ENCODE results near the gene LHFPL3.

Gene LHFPL3

DNA sequence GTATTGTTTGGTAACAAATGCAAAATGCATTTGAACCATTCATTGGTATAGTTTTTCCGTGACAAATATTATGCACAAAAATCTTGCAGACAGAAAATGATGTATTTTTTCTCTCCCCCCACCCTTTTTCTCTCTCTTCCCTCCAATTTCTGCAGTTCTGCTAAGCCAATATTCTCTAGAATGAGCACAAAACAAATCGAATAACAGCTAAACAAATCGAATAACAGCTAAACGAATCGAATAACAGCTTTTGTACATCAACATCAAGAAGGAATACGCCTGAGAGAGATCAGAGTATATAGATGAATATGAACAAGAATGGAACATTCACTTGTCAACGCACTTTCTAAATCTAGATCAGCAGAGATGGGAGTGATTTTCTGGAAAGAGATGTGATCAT is 577.6 kb downstream of the LHFPL3 start:
- Histone ChIP-seq H3K4me3 (ENCODE audit: low read depth in 1 of 2, low read length in 2 of 2) (no peak overlapping the region), H3K9me3 (ENCODE audit: insufficient read depth, low read length, severe bottlenecking) (no peaks in the 10 kb centered on the region), H3K4me1 (ENCODE audit: insufficient read depth, low read length) (no peaks in the 10 kb centered on the region), H3K27me3 (ENCODE audit: insufficient read depth, low read length, poor library complexity) (peaks cover 20% of the 10 kb centered on the region), H4K20me1 (ENCODE audit: insufficient read depth, low read length) (no peaks in the 10 kb centered on the region), H3K9ac (ENCODE audit: low read depth, low read length) (no peak overlapping the region), H3K4me2 (ENCODE audit: insufficient read depth, low read length) (no peak overlapping the region), H2AFZ (ENCODE audit: low read depth, low read length) (no peak overlapping the region), H3K27ac (ENCODE audit: low read length) (no peak overlapping the region), H3K36me3 (ENCODE audit: insufficient read depth, low read length) (no peaks in the 10 kb centered on the region), H3K79me2 (ENCODE audit: insufficient read depth, low read length) (no peaks in the 10 kb centered on the region)
- no peak for DNase-seq
- no peak for ATAC-seq (ENCODE audit: insufficient read depth, low read depth)
- no peak for TF ChIP-seq EZH2 (IDR thresholded peaks at IDR 0.05; ENCODE audit: borderline replicate concordance, low read depth, low read length, severe bottlenecking)
- TF ChIP-seq, protein P1, sequence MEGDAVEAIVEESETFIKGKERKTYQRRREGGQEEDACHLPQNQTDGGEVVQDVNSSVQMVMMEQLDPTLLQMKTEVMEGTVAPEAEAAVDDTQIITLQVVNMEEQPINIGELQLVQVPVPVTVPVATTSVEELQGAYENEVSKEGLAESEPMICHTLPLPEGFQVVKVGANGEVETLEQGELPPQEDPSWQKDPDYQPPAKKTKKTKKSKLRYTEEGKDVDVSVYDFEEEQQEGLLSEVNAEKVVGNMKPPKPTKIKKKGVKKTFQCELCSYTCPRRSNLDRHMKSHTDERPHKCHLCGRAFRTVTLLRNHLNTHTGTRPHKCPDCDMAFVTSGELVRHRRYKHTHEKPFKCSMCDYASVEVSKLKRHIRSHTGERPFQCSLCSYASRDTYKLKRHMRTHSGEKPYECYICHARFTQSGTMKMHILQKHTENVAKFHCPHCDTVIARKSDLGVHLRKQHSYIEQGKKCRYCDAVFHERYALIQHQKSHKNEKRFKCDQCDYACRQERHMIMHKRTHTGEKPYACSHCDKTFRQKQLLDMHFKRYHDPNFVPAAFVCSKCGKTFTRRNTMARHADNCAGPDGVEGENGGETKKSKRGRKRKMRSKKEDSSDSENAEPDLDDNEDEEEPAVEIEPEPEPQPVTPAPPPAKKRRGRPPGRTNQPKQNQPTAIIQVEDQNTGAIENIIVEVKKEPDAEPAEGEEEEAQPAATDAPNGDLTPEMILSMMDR (IDR thresholded peaks at IDR 0.05; ENCODE audit: borderline replicate concordance, extremely low read depth, low read length, poor library complexity, severe bottlenecking) = no peak

DNA sequence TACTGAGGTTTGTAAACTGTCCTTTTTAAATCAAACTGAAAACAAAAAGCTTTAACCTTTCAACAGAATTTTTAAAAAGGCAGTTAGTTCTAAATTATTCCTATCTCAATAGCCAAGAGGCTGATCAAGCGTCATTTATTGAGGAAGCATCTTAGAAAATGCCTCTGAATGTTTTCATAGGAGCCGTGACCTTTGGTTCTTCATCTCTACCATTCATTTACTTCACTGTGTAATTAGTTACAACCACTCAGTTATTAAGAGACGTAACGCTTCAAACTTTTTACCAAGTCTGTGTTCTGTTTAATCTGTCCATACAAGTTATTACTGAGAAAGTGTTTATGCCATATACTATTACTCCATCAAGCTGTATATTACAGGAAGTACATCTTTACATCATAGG is 578.2 kb downstream of the LHFPL3 start:
- ATAC-seq (ENCODE audit: insufficient read depth, low read depth) = no peak
- Histone ChIP-seq H3K4me1 (ENCODE audit: insufficient read depth, low read length) (no peaks in the 10 kb centered on the region), H2AFZ (ENCODE audit: low read depth, low read length) (no peak overlapping the region), H3K9me3 (ENCODE audit: insufficient read depth, low read length, severe bottlenecking) (no peaks in the 10 kb centered on the region), H3K4me2 (ENCODE audit: insufficient read depth, low read length) (no peak overlapping the region), H3K27ac (ENCODE audit: low read length) (no peak overlapping the region), H4K20me1 (ENCODE audit: insufficient read depth, low read length) (no peaks in the 10 kb centered on the region), H3K79me2 (ENCODE audit: insufficient read depth, low read length) (no peaks in the 10 kb centered on the region), H3K36me3 (ENCODE audit: insufficient read depth, low read length) (no peaks in the 10 kb centered on the region), H3K9ac (ENCODE audit: low read depth, low read length) (no peak overlapping the region), H3K4me3 (ENCODE audit: low read depth in 1 of 2, low read length in 2 of 2) (no peak overlapping the region), H3K27me3 (ENCODE audit: insufficient read depth, low read length, poor library complexity) (peaks cover 20% of the 10 kb centered on the region)
- no peak for DNase-seq
- TF ChIP-seq, protein P1 (IDR thresholded peaks at IDR 0.05; ENCODE audit: borderline replicate concordance, extremely low read depth, low read length, poor library complexity, severe bottlenecking) = no peak
- no peak for TF ChIP-seq EZH2 (IDR thresholded peaks at IDR 0.05; ENCODE audit: borderline replicate concordance, low read depth, low read length, severe bottlenecking)

DNA sequence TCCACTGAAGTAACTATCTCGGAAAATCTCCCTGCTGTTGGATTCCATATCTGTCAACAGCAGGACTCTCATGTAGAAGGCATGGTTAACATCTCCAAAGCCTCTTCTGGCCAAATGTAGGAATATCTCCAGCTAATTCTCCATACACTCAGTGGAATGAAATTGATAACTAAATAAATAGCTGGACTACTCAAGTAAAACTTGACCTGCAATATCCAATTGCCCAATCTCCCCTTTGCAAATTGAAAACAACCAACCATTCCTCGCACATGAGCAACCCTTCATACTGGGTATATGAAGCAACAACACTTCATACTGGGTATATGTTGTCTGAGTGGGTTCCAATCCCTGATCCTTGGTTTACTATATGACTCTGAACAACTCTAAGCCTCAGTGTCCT is 580.2 kb downstream of the LHFPL3 start:
- no peak overlapping the region for H3K4me2 ChIP-seq (ENCODE audit: insufficient read depth, low read length)
- H3K9ac ChIP-seq (ENCODE audit: low read depth, low read length) = no peak overlapping the region
- H3K79me2 ChIP-seq (ENCODE audit: insufficient read depth, low read length) = no peaks in the 10 kb centered on the region
- TF ChIP-seq, protein P1 (IDR thresholded peaks at IDR 0.05; ENCODE audit: borderline replicate concordance, extremely low read depth, low read length, poor library complexity, severe bottlenecking) = no peak
- no peak for TF ChIP-seq EZH2 (IDR thresholded peaks at IDR 0.05; ENCODE audit: borderline replicate concordance, low read depth, low read length, severe bottlenecking)
- H4K20me1 ChIP-seq (ENCODE audit: insufficient read depth, low read length) = no peaks in the 10 kb centered on the region
- H3K4me1 ChIP-seq (ENCODE audit: insufficient read depth, low read length) = no peaks in the 10 kb centered on the region
- H3K27me3 ChIP-seq (ENCODE audit: insufficient read depth, low read length, poor library complexity) = peaks cover 23% of the 10 kb centered on the region
- no peaks in the 10 kb centered on the region for H3K36me3 ChIP-seq (ENCODE audit: insufficient read depth, low read length)
- H2AFZ ChIP-seq (ENCODE audit: low read depth, low read length) = no peak overlapping the region
- H3K9me3 ChIP-seq (ENCODE audit: insufficient read depth, low read length, severe bottlenecking) = no peaks in the 10 kb centered on the region
- no peak overlapping the region for H3K4me3 ChIP-seq (ENCODE audit: low read depth in 1 of 2, low read length in 2 of 2)
- ATAC-seq (ENCODE audit: insufficient read depth, low read depth) = no peak
- DNase-seq = no peak
- no peak overlapping the region for H3K27ac ChIP-seq (ENCODE audit: low read length)

DNA sequence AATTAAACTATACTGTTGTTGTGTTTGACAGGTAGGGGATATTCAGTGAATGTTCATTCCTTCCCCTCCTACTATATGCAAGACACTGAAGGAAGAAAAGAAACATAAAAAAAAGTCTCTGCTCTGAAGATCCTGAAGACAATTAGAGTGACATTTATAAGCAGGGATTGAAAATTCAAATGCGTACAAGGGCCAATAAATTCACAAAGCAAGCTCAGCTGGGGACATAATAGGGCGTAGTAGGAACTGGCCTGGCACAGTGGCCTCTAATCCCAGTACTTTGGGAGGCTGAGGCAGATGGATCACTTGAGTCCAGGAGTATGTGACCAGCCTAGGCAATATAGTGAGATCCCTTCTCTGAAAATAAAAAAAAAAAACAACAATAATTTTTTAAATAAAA is 580.7 kb downstream of the LHFPL3 start:
- no peak overlapping the region for H3K9ac ChIP-seq (ENCODE audit: low read depth, low read length)
- no peaks in the 10 kb centered on the region for H3K4me1 ChIP-seq (ENCODE audit: insufficient read depth, low read length)
- no peak for ATAC-seq (ENCODE audit: insufficient read depth, low read depth)
- no peak overlapping the region for H2AFZ ChIP-seq (ENCODE audit: low read depth, low read length)
- TF ChIP-seq, protein P1 (IDR thresholded peaks at IDR 0.05; ENCODE audit: borderline replicate concordance, extremely low read depth, low read length, poor library complexity, severe bottlenecking) = no peak
- no peak for TF ChIP-seq EZH2 (IDR thresholded peaks at IDR 0.05; ENCODE audit: borderline replicate concordance, low read depth, low read length, severe bottlenecking)
- no peak overlapping the region for H3K4me2 ChIP-seq (ENCODE audit: insufficient read depth, low read length)
- no peaks in the 10 kb centered on the region for H4K20me1 ChIP-seq (ENCODE audit: insufficient read depth, low read length)
- no peaks in the 10 kb centered on the region for H3K36me3 ChIP-seq (ENCODE audit: insufficient read depth, low read length)
- no peaks in the 10 kb centered on the region for H3K79me2 ChIP-seq (ENCODE audit: insufficient read depth, low read length)
- H3K27ac ChIP-seq (ENCODE audit: low read length) = no peak overlapping the region
- peaks cover 23% of the 10 kb centered on the region for H3K27me3 ChIP-seq (ENCODE audit: insufficient read depth, low read length, poor library complexity)
- no peak overlapping the region for H3K4me3 ChIP-seq (ENCODE audit: low read depth in 1 of 2, low read length in 2 of 2)
- no peak for DNase-seq
- H3K9me3 ChIP-seq (ENCODE audit: insufficient read depth, low read length, severe bottlenecking) = no peaks in the 10 kb centered on the region
